Neural cell (in vitro differentiated cells): ENCODE measurements around the gene SNX13. TPM values are rescaled to one million over a fixed set of nuclear protein-coding genes. Genes with fewer than 3 reads are reported as not detected.

Source experiments
- H2AFZ ChIP-seq: fragments of 200-600, 300-800 bp; sonication (generic), shearing (Covaris generic); 2 replicates; pipeline ENCODE4 v1.6.0; 2014; ENCODE audit warnings: low read depth, mild to moderate bottlenecking, antibody characterized with exemption, low read length, moderate library complexity
- H3F3A ChIP-seq: fragments of 200-600 bp; shearing (Covaris generic); 2 replicates; pipeline ENCODE4 v1.6.1; 2016; ENCODE audit warnings: mild to moderate bottlenecking, moderate library complexity, mixed read lengths, antibody characterized with exemption, low read length; ENCODE audit not compliant: insufficient read depth, poor library complexity, severe bottlenecking
- H3K27ac ChIP-seq: fragments of 200-600, 300-800 bp; sonication (generic), shearing (Covaris generic); 2 replicates; pipeline ENCODE4 v1.5.1; 2014; ENCODE audit warnings: mild to moderate bottlenecking, low read length, moderate library complexity
- H3K27me3 ChIP-seq: fragments of 300-800, 200-600 bp; sonication (generic), shearing (Covaris generic); 2 replicates; pipeline ENCODE4 v1.6.0; 2014; ENCODE audit warnings: mild to moderate bottlenecking, low read depth, low read length, moderate library complexity; ENCODE audit not compliant: insufficient read depth
- H3K36me3 ChIP-seq: fragments of 300-800, 200-600 bp; sonication (generic), shearing (Covaris generic); 2 replicates; pipeline ENCODE4 v1.5.1; 2014; ENCODE audit warnings: mild to moderate bottlenecking, antibody characterized with exemption, low read length, moderate library complexity; ENCODE audit not compliant: insufficient read depth
- H3K4me2 ChIP-seq: fragments of 300-800, 200-600 bp; sonication (generic), shearing (Covaris generic); 2 replicates; pipeline ENCODE4 v1.6.0; 2014; ENCODE audit warnings: mild to moderate bottlenecking, low read length
- H3K4me3 ChIP-seq: fragments of 300-800, 200-600 bp; sonication (generic), shearing (Covaris generic); 2 replicates; pipeline ENCODE4 v1.5.1; 2014; ENCODE audit warnings: mild to moderate bottlenecking, low read length, moderate library complexity
- H3K79me2 ChIP-seq: fragments of 200-600 bp; shearing (Covaris generic); replicated peaks from 2 replicates; pipeline ENCODE4 v1.6.0; 2014; ENCODE audit warnings: mild to moderate bottlenecking, low read length, moderate library complexity; ENCODE audit not compliant: insufficient read depth
- H3K9ac ChIP-seq: fragments of 300-800, 200-600 bp; sonication (generic), shearing (Covaris generic); 2 replicates; pipeline ENCODE4 v1.6.1; 2016; ENCODE audit warnings: mild to moderate bottlenecking, low read length, mixed read lengths
- H3K9me2 ChIP-seq: fragments of 200-600 bp; shearing (Covaris generic); 2 replicates; pipeline ENCODE4 v1.6.1; 2016; ENCODE audit warnings: mild to moderate bottlenecking, low read length, mixed read lengths; ENCODE audit not compliant: insufficient read depth
- H3K9me3 ChIP-seq: fragments of 200-600, 300-800 bp; sonication (generic), shearing (Covaris generic); 2 replicates; pipeline ENCODE4 v1.6.1; 2016; ENCODE audit warnings: mild to moderate bottlenecking, mixed run types, low read length, moderate library complexity, mixed read lengths
- H4K20me1 ChIP-seq: fragments of 200-600 bp; shearing (Covaris generic); 2 replicates; pipeline ENCODE4 v1.6.1; 2016; ENCODE audit warnings: mild to moderate bottlenecking, mixed run types; ENCODE audit not compliant: insufficient read depth
- CTCF ChIP-seq: fragments of 450-650 bp; IDR thresholded peaks from 2 replicates; pipeline ENCODE4 v1.5.1; 2014; ENCODE audit warnings: antibody characterized with exemption, mild to moderate bottlenecking, moderate library complexity; ENCODE audit not compliant: poor library complexity, severe bottlenecking
- EP300 ChIP-seq: fragments of 450-650 bp; conservative IDR thresholded peaks from 2 replicates; pipeline ENCODE4 v1.6.1; 2014; ENCODE audit warnings: antibody characterized with exemption, mild to moderate bottlenecking, moderate library complexity; ENCODE audit not compliant: poor library complexity, severe bottlenecking
- EZH2 ChIP-seq: fragments of 200-600, 300-800 bp; shearing (Covaris generic), sonication (generic); IDR thresholded peaks from 2 replicates; pipeline ENCODE4 v1.6.1; 2014; ENCODE audit warnings: antibody characterized with exemption, low read length, borderline replicate concordance, mild to moderate bottlenecking; ENCODE audit not compliant: insufficient read depth, poor library complexity, severe bottlenecking
- MXI1 ChIP-seq: fragments of 450-650 bp; conservative IDR thresholded peaks from 2 replicates; pipeline ENCODE4 v1.6.1; 2014; ENCODE audit warnings: antibody characterized with exemption, mild to moderate bottlenecking; ENCODE audit not compliant: poor library complexity, severe bottlenecking
- POLR2AphosphoS5 ChIP-seq: IDR thresholded peaks from 2 replicates; pipeline ENCODE4 v1.6.1; 2012
- RAD21 ChIP-seq: fragments of 450-650 bp; conservative IDR thresholded peaks from 2 replicates; pipeline ENCODE4 v1.6.1; 2014; ENCODE audit warnings: antibody characterized with exemption, mild to moderate bottlenecking, moderate library complexity
- REST ChIP-seq: IDR thresholded peaks from 2 replicates; pipeline ENCODE4 v1.6.1; 2012; ENCODE audit warnings: borderline replicate concordance
- SMC3 ChIP-seq: fragments of 450-650 bp; conservative IDR thresholded peaks from 2 replicates; pipeline ENCODE4 v1.6.1; 2014; ENCODE audit warnings: antibody characterized with exemption, mild to moderate bottlenecking, moderate library complexity; ENCODE audit not compliant: poor library complexity
- TAF1 ChIP-seq: IDR thresholded peaks from 2 replicates; pipeline ENCODE4 v1.6.1; 2012; ENCODE audit warnings: low read depth
- polyA plus RNA-seq: library from polyadenylated mRNA; depleted of rRNA; stranded (reverse); fragments of >200 nt; gene quantifications from 2 replicates; pipeline ENCODE4 v1.2.3, GENCODE V29; 2014

The SNX13 gene
- polyA plus RNA-seq, 1 donor from 2014 or later: 50.6 TPM

- Histone ChIP-seq H3K27ac (no peak overlapping the region), H3K9ac (no peak overlapping the region), H2AFZ (no peak overlapping the region), H3F3A (no peaks in the 10 kb centered on the region), H3K79me2 (peaks cover 35% of the 10 kb centered on the region), H3K4me3 (no peak overlapping the region), H3K9me3 (no peaks in the 10 kb centered on the region), H3K27me3 (no peaks in the 10 kb centered on the region), H3K36me3 (no peaks in the 10 kb centered on the region), H3K4me2 (no peak overlapping the region), H3K9me2 (no peaks in the 10 kb centered on the region), H4K20me1 (no peaks in the 10 kb centered on the region)
- TF ChIP-seq REST (no peak), EP300 (no peak), MXI1 (no peak), SMC3 (no peak), RAD21 (no peak), EZH2 (no peak), CTCF (no peak), POLR2AphosphoS5 (no peak), TAF1 (no peak)
These were observed 23.5 kb downstream of the SNX13 start for GRCh38 chr7:17916786-17917185.

GRCh38 chr7:17915796-17916195 lies 24.5 kb downstream of the SNX13 start:
- TF ChIP-seq POLR2AphosphoS5 (no peak), EZH2 (no peak), RAD21 (no peak), TAF1 (no peak), MXI1 (no peak), REST (no peak), SMC3 (no peak), CTCF (no peak), EP300 (no peak)
- Histone ChIP-seq H3K36me3 (no peaks in the 10 kb centered on the region), H3K79me2 (peaks cover 35% of the 10 kb centered on the region), H3K9me3 (no peaks in the 10 kb centered on the region), H3K27ac (no peak overlapping the region), H3K9ac (no peak overlapping the region), H2AFZ (no peak overlapping the region), H3F3A (no peaks in the 10 kb centered on the region), H4K20me1 (no peaks in the 10 kb centered on the region), H3K4me3 (no peak overlapping the region), H3K27me3 (no peaks in the 10 kb centered on the region), H3K9me2 (no peaks in the 10 kb centered on the region), H3K4me2 (no peak overlapping the region)
